ENCODE data around the gene C7orf25.

C7orf25 gene

GRCh38 chr7:42922017-42922753, 10.3 kb upstream of the C7orf25 start:
- Histone ChIP-seq H3K36me3 (replicated peaks; ENCODE audit: low read depth, low read length) (peaks cover 75% of the 10 kb centered on the region), H3K4me2 (ENCODE audit: low read length) (no peak overlapping the region), H3K27ac (ENCODE audit: low read length) (no peak overlapping the region), H3K4me1 (ENCODE audit: low read length) (0 out of 2 replicates have a peak, but pooled peaks cover 3% of the 10 kb centered on the region), H3K79me2 (ENCODE audit: low read length) (peaks cover 29% of the 10 kb centered on the region), H3K9ac (ENCODE audit: low read length) (no peak overlapping the region), H3K27me3 (ENCODE audit: low read depth, low read length) (no peaks in the 10 kb centered on the region), H3K9me3 (ENCODE audit: insufficient read depth, low read length) (no peaks in the 10 kb centered on the region), H2AFZ (ENCODE audit: low read depth, low read length) (no peak overlapping the region), H3K4me3 (ENCODE audit: low read length) (no peak overlapping the region), H4K20me1 (ENCODE audit: insufficient read depth, low read length) (peaks cover 3% of the 10 kb centered on the region; the same call in 1 of the 2 replicates)
- TF ChIP-seq EZH2phosphoT487 (IDR thresholded peaks at IDR 0.05; ENCODE audit: low read depth) (no peak), CTCF (IDR thresholded peaks at IDR 0.05; ENCODE audit: low read depth, low read length) (no peak)

- no peak overlapping the region for H3K4me3 ChIP-seq (ENCODE audit: low read length)
- H3K27me3 ChIP-seq (ENCODE audit: low read depth, low read length): no peaks in the 10 kb centered on the region
- no peak overlapping the region for H2AFZ ChIP-seq (ENCODE audit: low read depth, low read length)
- peaks cover 10% of the 10 kb centered on the region for H3K79me2 ChIP-seq (ENCODE audit: low read length)
- H4K20me1 ChIP-seq (ENCODE audit: insufficient read depth, low read length): no peaks in the 10 kb centered on the region
- H3K36me3 ChIP-seq (replicated peaks; ENCODE audit: low read depth, low read length): peaks cover 36% of the 10 kb centered on the region
- no peak overlapping the region for H3K4me2 ChIP-seq (ENCODE audit: low read length)
- peaks cover 23% of the 10 kb centered on the region for H3K4me1 ChIP-seq (ENCODE audit: low read length)
- no peak for TF ChIP-seq EZH2phosphoT487 (IDR thresholded peaks at IDR 0.05; ENCODE audit: low read depth)
- no peaks in the 10 kb centered on the region for H3K9me3 ChIP-seq (ENCODE audit: insufficient read depth, low read length)
- H3K27ac ChIP-seq (ENCODE audit: low read length): peak overlapping the region; percentile 26; the same call in 1 of the 2 replicates
- no peak overlapping the region for H3K9ac ChIP-seq (ENCODE audit: low read length)
Observed at GRCh38 chr7:42915356-42915755, 3.5 kb upstream of the C7orf25 start.

- Histone ChIP-seq H3K79me2 (ENCODE audit: low read length) (peaks cover 10% of the 10 kb centered on the region), H3K9ac (ENCODE audit: low read length) (no peak overlapping the region), H3K4me3 (ENCODE audit: low read length) (no peak overlapping the region), H3K27ac (ENCODE audit: low read length) (no peak overlapping the region), H3K4me1 (ENCODE audit: low read length) (peaks cover 23% of the 10 kb centered on the region), H2AFZ (ENCODE audit: low read depth, low read length) (no peak overlapping the region), H4K20me1 (ENCODE audit: insufficient read depth, low read length) (no peaks in the 10 kb centered on the region), H3K27me3 (ENCODE audit: low read depth, low read length) (no peaks in the 10 kb centered on the region), H3K9me3 (ENCODE audit: insufficient read depth, low read length) (no peaks in the 10 kb centered on the region), H3K4me2 (ENCODE audit: low read length) (no peak overlapping the region), H3K36me3 (replicated peaks; ENCODE audit: low read depth, low read length) (peaks cover 34% of the 10 kb centered on the region)
- TF ChIP-seq CTCF (IDR thresholded peaks at IDR 0.05; ENCODE audit: low read depth, low read length) (no peak), EZH2phosphoT487 (IDR thresholded peaks at IDR 0.05; ENCODE audit: low read depth) (no peak)
Observed at GRCh38 chr7:42914421-42915045, 2.7 kb upstream of the C7orf25 start.

GRCh38 chr7:42914009-42914408, 2.1 kb upstream of the C7orf25 start:
- H3K27ac ChIP-seq (ENCODE audit: low read length): no peak overlapping the region
- H3K4me2 ChIP-seq (ENCODE audit: low read length): no peak overlapping the region
- H3K27me3 ChIP-seq (ENCODE audit: low read depth, low read length): no peaks in the 10 kb centered on the region
- H3K4me1 ChIP-seq (ENCODE audit: low read length): peaks cover 23% of the 10 kb centered on the region
- H4K20me1 ChIP-seq (ENCODE audit: insufficient read depth, low read length): no peaks in the 10 kb centered on the region
- no peak overlapping the region for H2AFZ ChIP-seq (ENCODE audit: low read depth, low read length)
- H3K4me3 ChIP-seq (ENCODE audit: low read length): no peak overlapping the region
- no peak overlapping the region for H3K9ac ChIP-seq (ENCODE audit: low read length)
- TF ChIP-seq EZH2phosphoT487 (IDR thresholded peaks at IDR 0.05; ENCODE audit: low read depth): no peak
- no peak for TF ChIP-seq CTCF (IDR thresholded peaks at IDR 0.05; ENCODE audit: low read depth, low read length)
- H3K79me2 ChIP-seq (ENCODE audit: low read length): peaks cover 10% of the 10 kb centered on the region
- H3K9me3 ChIP-seq (ENCODE audit: insufficient read depth, low read length): no peaks in the 10 kb centered on the region
- peaks cover 29% of the 10 kb centered on the region for H3K36me3 ChIP-seq (replicated peaks; ENCODE audit: low read depth, low read length)

Measured in OCI-LY3 (cell line).